ENCODE measurements around the gene TMEM187. TPM values are rescaled to one million over a fixed set of nuclear protein-coding genes. Genes with fewer than 3 reads are reported as not detected.

Gene TMEM187
- total and polyA plus RNA-seq, 2 of the 4 experiments (the other 2 are of a cell fraction): 3.4 to 6.2 TPM

- Histone ChIP-seq H3K27ac (ENCODE audit: insufficient read depth, low read length) (no peak overlapping the region), H2BK5ac (ENCODE audit: low read depth, low read length, poor library complexity, severe bottlenecking) (no peak overlapping the region), H3K18ac (ENCODE audit: low read depth, low read length) (no peak overlapping the region), H2AK9ac (replicated peaks; ENCODE audit: low read depth, low read length, poor library complexity) (no peak overlapping the region), H3K9me1 (ENCODE audit: insufficient read depth, low read length) (no peaks in the 10 kb centered on the region), H4K20me1 (ENCODE audit: insufficient read depth, low read length) (no peaks in the 10 kb centered on the region), H3K9ac (ENCODE audit: low read depth, low read length) (no peak overlapping the region), H3K23ac (ENCODE audit: low read depth, low read length) (no peak overlapping the region), H2BK120ac (ENCODE audit: low read depth, low read length) (no peak overlapping the region), H4K91ac (ENCODE audit: insufficient read depth, low read depth, low read length) (no peak overlapping the region), H3K4ac (ENCODE audit: low read depth, low read length) (no peak overlapping the region), H3K4me1 (ENCODE audit: control insufficient read depth, insufficient read depth, low read length) (no peaks in the 10 kb centered on the region), H3K27me3 (ENCODE audit: control insufficient read depth, insufficient read depth, low read length) (no peaks in the 10 kb centered on the region), H3K79me1 (ENCODE audit: low read depth in 1 of 2, low read length in 2 of 2) (no peaks in the 10 kb centered on the region; a peak in 1 of 4 replicates), H3K9me3 (ENCODE audit: control insufficient read depth, insufficient read depth, low read length) (no peaks in the 10 kb centered on the region), H3K4me2 (ENCODE audit: low read depth, low read length) (no peak overlapping the region), H2AFZ (replicated peaks; ENCODE audit: low read length, poor library complexity) (no peak overlapping the region), H4K8ac (ENCODE audit: low read depth in 2 of 2, low read length in 2 of 2) (no peak overlapping the region), H4K5ac (ENCODE audit: low read depth, low read length) (no peak overlapping the region), H3K4me3 (ENCODE audit: insufficient read depth, low read depth, low read length) (no peak overlapping the region), H3K36me3 (ENCODE audit: control insufficient read depth, insufficient read depth, low read length) (peaks cover 7% of the 10 kb centered on the region), H3K56ac (ENCODE audit: extremely low read depth, insufficient read depth, low read length) (no peak overlapping the region), H2BK15ac (ENCODE audit: low read depth, low read length) (no peak overlapping the region), H2AK5ac (ENCODE audit: low read depth, low read length) (no peak overlapping the region), H3K14ac (replicated peaks; ENCODE audit: low read depth, low read length) (no peak overlapping the region), H2BK20ac (ENCODE audit: low read depth, low read length) (no peak overlapping the region)
- WGBS, 2 experiments (ENCODE audit: extremely low coverage in 2 of 2, insufficient read length in 1 of 2): 83% methylated on average over 12 of the region's 18 CpGs; no CpG with 5 or more reads in 1 of the 2 experiments
- no peak for DNase-seq
- TF ChIP-seq CHD1 (IDR thresholded peaks at IDR 0.05; ENCODE audit: low read depth, low read length) (no peak), CEBPB (IDR thresholded peaks at IDR 0.05; ENCODE audit: low read depth, low read length) (peak; percentile 38; the same call in 1 of the 2 replicates), CTCF (conservative IDR thresholded peaks at IDR 0.05; ENCODE audit: low read depth, low read length) (no peak)
- dilution Hi-C loops (cut with HindIII; ENCODE audit: low sequenced_read_pairs, unreplicated experiment) (no loop called here), in situ Hi-C loops (cut with MboI; ENCODE audit: low sequenced_read_pairs) (no loop called here), intact Hi-C loops (cut with micrococcal nuclease) (no loop called here)
- ChIA-PET CTCF (no interaction called here), POLR2A (ENCODE audit: unreplicated experiment) (no interaction called here)
- BruUV-seq (replicated peaks): no TSS peak
- ATAC-seq (ENCODE audit: low read depth): no peak
Measured at GRCh38 chrX:154010330-154011087, 38.0 kb downstream of the TMEM187 start.

All from IMR-90 (cell line).